ENCODE results near the gene SMARCA4.

Gene SMARCA4

DNA sequence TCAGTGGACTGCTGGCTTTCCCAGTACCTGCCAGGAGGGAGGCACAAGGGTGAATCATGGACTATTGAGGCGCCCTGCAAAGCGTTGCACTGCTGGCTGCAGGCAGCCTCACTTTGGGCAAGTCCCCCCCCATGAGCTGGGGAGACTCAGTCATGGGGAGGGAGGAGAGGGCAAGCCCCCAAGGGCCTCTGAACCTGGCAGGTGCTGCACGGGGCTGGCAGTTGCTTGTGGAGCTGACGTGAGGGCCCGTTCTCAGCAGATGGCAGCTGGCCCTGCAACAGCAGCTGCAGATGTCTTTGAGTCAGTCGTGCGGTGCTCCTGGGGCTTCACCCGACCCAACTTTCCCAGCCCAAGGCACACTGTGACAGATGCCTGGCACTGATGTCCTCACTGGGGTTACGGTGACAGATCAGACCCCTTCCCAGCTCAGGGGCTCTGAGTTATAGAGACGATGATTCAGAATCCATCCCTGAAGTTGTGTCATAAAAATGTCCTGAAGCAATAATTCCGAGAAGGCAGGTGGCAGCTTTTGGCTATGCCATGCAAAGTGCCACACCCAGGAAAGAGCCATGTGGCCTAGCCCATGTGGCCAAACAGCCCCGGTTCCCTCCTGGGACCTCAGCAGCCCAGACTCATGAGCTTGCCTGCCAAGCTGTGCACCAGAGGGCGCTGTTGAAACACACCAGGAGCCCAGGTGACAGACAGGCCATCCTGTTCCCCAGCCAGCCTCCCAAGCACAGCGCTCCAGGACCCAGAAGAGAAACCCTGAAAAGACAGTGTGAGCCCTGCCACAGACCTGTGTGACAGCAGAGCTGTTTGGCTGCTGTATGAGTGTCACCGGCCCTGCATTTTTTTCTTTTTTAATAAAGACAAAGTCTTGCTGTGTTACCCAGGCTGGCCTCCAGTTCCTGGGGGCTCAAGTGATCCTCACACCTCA, 74.9 kb downstream of the SMARCA4 start:
- FAIRE-seq = no peak
- TF ChIP-seq, protein P1, sequence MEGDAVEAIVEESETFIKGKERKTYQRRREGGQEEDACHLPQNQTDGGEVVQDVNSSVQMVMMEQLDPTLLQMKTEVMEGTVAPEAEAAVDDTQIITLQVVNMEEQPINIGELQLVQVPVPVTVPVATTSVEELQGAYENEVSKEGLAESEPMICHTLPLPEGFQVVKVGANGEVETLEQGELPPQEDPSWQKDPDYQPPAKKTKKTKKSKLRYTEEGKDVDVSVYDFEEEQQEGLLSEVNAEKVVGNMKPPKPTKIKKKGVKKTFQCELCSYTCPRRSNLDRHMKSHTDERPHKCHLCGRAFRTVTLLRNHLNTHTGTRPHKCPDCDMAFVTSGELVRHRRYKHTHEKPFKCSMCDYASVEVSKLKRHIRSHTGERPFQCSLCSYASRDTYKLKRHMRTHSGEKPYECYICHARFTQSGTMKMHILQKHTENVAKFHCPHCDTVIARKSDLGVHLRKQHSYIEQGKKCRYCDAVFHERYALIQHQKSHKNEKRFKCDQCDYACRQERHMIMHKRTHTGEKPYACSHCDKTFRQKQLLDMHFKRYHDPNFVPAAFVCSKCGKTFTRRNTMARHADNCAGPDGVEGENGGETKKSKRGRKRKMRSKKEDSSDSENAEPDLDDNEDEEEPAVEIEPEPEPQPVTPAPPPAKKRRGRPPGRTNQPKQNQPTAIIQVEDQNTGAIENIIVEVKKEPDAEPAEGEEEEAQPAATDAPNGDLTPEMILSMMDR (IDR thresholded peaks at IDR 0.05; ENCODE audit: insufficient read depth, missing control alignments) = peak; percentile 85

DNA sequence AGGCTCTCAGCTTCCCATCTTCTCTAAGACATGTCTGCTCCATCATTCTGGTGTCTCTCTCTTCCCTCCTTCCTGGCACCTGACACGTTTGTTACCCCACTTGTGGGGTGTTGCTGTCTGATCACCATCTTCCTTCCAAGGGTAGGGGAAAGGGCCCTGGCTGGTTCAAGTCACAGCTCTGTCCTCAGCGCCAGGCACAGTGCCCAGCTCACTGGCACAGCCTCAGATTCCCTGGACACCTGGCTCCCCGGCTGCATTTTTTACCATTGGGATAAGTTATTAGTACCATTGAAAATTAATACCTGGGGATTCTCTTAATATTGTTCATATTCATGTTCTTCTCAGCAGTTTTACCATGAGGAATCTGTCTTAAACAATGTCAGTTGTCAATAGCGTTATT, 77.7 kb downstream of the SMARCA4 start:
- DNase-seq (ENCODE audit: insufficient read length, low spot score) (no peak), FAIRE-seq (no peak)
- TF ChIP-seq, protein P1 (IDR thresholded peaks at IDR 0.05; ENCODE audit: insufficient read depth, missing control alignments) = no peak

More for the DNA sequence above, 74.9 kb downstream of the SMARCA4 start:
- peak; percentile 82 for DNase-seq (ENCODE audit: insufficient read length, low spot score)

DNA sequence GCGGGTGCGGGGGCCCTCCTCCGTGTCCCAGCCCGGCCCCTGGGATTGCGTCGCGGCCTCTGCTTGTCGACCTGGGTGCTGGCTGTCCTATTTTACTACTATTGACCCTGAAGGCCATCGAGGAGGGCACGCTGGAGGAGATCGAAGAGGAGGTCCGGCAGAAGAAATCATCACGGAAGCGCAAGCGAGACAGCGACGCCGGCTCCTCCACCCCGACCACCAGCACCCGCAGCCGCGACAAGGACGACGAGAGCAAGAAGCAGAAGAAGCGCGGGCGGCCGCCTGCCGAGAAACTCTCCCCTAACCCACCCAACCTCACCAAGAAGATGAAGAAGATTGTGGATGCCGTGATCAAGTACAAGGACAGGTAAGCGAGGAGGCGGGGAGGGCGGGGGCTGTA, 80.4 kb downstream of the SMARCA4 start:
- no peak for FAIRE-seq
- TF ChIP-seq, protein P1 (IDR thresholded peaks at IDR 0.05; ENCODE audit: insufficient read depth, missing control alignments) = no peak
- DNase-seq (ENCODE audit: insufficient read length, low spot score) = no peak

DNA sequence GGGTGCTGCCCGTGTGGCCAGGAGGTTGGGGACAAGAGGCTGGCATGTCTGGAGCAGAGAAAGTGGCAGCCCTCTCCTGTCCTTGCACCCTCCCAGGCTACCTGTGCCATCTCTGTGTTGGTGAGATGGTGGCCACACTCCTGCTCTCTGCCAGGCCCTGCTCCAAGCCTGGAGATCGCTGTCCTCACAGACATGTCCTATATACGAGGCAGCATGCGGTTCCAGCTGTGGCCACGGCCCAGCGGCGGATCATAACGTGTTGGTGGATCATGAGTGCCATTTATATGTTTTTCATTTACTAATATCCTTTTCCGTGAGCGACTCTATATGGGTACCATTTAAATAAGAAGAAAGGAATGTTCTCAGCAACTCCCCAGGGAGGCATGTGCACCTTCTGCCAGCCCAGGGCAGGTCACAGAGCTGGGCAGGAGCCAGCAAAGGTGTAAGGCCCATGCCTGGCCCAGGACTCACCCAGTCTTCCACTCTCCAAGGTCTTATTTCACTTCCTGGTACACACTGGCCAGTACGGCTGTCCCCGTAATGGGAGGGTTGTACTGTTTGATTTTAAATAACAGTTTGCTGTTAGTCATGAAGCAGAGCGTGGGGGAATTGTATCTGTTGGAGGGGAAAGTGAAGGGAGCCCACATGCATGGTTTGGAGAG, 81.3 kb downstream of the SMARCA4 start:
- TF ChIP-seq, protein P1 (IDR thresholded peaks at IDR 0.05; ENCODE audit: insufficient read depth, missing control alignments) = no peak
- DNase-seq (ENCODE audit: insufficient read length, low spot score) (no peak), FAIRE-seq (no peak)

DNA sequence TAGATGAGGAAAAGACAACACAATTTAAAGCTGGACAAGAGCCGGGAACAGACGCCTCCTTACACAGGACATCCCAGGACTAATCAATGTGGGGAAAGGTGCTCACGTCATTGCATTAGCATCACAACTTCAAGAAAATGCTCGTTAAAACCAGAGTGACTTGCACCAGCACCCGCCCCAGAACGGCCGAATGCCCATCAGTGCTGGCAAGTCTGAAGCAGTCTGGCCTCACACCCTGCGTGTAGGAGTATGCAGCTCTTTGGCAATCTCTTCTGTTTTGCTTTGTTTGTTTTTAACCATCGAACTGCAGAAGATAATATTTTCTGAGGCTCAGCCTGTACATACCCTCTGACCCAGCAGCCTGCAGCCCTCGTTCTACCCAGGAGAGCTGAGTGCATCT, 83.6 kb downstream of the SMARCA4 start:
- TF ChIP-seq, protein P1 (IDR thresholded peaks at IDR 0.05; ENCODE audit: insufficient read depth, missing control alignments) = no peak
- FAIRE-seq (no peak), DNase-seq (ENCODE audit: insufficient read length, low spot score) (no peak)

DNA sequence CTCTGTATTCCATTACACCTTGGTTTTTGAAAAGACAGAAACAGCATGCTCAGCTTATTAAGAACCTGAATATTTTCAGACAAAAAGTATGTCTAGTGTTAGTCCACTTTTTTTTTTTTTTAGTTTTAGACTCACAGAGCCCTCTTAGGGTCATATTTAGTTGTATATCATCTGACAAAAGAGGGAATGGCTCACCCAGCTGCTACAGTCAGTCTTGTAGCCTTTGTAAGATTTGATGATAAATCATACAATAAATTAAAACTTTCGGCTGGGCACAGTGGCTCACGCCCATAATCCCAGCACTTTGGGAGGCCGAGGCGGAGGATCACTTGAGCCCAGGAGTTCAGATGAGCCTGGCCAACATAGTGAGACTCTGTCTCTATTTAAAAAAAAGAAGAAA, 84.7 kb downstream of the SMARCA4 start:
- DNase-seq (ENCODE audit: insufficient read length, low spot score) = no peak
- FAIRE-seq = no peak
- TF ChIP-seq, protein P1 (IDR thresholded peaks at IDR 0.05; ENCODE audit: insufficient read depth, missing control alignments) = no peak

Measured in D721Med (cell line).